Epithelial cell of proximal tubule (primary cell): Measurements from ENCODE around the gene NUTM2A. TPM values are rescaled to one million over a fixed set of nuclear protein-coding genes. Genes with fewer than 3 reads are reported as not detected.
A peak's percentile ranks its signal among the peaks of the same experiment; 100 is the strongest.
"Not testable (repeated sequence)": the region's sequence is repeated elsewhere in the genome, so short reads cannot be mapped to it uniquely, and the experiment has no call there.

ENCODE experiments used
- DNase-seq: peaks from one replicate; pipeline ENCODE4 v3.0.0-alpha.2; 2011; ENCODE audit warnings: low read depth
- H3K4me3 ChIP-seq: 2 replicates; pipeline ENCODE4 v1.5.1; 2011; ENCODE audit warnings: low read depth, mild to moderate bottlenecking, low read length
- total RNA-seq: library from RNA; depleted of rRNA; stranded (reverse); fragments of >200 nt; gene quantifications from 2 replicates; pipeline ENCODE4 v1.2.3, GENCODE V29; 2015

The NUTM2A gene, protein sequence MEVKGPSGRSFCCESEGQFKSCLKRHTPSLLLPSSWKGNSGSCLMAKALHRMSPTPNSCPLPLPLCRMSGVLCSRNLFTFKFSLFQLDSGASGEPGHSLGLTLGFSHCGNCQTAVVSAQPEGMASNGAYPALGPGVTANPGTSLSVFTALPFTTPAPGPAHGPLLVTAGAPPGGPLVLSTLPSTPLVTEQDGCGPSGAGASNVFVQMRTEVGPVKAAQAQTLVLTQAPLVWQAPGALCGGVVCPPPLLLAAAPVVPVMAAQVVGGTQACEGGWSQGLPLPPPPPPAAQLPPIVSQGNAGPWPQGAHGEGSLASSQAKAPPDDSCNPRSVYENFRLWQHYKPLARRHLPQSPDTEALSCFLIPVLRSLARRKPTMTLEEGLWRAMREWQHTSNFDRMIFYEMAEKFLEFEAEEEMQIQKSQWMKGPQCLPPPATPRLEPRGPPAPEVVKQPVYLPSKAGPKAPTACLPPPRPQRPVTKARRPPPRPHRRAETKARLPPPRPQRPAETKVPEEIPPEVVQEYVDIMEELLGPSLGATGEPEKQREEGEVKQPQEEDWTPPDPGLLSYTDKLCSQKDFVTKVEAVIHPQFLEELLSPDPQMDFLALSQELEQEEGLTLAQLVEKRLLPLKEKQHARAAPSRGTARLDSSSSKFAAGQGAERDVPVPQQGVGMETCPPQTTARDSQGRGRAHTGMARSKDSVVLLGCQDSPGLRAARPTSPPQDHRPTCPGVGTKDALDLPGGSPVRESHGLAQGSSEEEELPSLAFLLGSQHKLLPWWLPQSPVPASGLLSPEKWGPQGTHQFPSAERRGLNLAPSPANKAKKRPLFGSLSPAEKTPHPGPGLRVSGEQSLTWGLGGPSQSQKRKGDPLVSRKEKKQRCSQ
- 0.65 and 0.69 TPM in 2 replicates for total RNA-seq

DNA sequence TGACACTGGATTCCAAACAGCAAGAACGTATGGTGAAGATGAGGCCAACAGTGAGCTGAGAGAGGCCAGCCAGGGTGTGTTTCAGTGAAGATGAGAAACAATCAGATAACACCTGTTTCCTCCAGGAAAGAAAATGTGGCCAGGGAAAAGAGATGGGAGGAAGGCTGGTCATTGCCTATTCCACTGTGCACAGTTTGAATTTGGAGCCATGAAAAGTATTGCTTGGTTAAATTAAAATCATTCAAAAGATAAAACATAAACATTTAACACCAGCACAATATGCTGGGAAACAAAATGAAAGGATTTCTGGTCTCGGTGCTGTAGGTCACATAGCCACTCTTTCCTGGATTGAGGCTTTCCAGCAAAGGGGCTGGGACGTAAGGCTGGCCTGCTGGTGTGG lies at the start of gene NUTM2A:
NUTM2A (plus strand) TSS at position 301 of the 400 bp plus-strand sequence. CDS start 383 bp downstream, outside the sequence.
- not testable (repeated sequence) for DNase-seq, H3K4me3 ChIP-seq

DNA sequence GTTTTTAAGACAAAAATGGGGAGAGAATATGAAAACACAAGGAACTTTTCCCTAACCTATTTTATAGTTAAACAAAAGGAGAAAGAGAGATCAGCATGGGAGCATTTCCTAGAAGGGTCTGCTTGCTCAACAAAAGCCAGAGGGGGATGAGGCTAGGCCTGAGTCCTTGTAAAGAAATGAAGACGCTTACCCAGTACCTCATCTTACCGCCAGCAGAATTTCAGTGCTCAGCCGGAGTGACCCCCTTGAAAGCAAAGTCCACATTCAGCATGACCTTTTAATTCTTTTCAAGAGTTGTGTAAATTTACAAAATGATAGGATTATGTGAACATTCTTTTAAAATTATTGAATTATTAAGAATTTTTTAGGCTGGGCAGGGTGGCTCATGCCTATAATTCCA lies 47.7 kb upstream of the NUTM2A start:
- not testable (repeated sequence) for DNase-seq, H3K4me3 ChIP-seq

DNA sequence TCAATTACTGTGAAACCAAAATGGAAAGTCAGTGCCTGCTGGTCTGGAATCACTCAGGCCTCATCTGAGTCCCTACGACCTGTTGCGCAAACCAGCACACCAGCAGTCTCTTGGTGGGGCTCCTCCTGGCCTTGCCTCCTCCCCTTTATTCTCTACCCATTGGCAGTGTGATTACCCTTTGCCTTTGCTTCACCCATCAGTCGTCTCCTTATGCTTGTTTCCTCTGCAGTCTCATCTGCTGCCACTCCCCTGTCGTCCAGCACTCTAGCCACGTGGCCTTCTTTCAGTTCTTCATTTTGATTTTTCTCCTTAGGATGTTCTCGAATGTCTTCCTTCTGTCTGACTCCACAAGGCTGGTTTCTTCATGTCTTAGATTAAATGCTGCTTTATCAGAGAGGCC lies 40.8 kb upstream of the NUTM2A start:
- not testable (repeated sequence) for H3K4me3 ChIP-seq, DNase-seq

DNA sequence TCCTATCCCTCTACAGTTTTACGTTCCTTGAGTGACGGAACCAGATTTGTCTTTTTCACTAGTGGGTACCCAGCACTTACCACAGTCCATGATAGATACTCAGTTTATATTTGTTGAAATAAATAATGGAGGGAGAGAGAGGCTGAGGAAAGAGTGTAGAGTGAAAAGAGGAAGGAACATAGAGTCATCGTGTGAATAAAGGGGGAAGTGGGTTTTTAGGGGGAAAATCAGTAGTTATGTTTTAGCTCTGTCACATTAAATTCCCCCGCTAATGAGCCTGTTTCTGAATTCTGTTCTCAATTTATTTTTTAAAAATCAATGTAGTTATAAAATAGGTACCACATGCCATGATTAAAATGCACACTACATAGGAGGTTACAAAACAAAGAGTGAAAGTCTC lies 39.2 kb upstream of the NUTM2A start:
- DNase-seq, H3K4me3 ChIP-seq: not testable (repeated sequence)

DNA sequence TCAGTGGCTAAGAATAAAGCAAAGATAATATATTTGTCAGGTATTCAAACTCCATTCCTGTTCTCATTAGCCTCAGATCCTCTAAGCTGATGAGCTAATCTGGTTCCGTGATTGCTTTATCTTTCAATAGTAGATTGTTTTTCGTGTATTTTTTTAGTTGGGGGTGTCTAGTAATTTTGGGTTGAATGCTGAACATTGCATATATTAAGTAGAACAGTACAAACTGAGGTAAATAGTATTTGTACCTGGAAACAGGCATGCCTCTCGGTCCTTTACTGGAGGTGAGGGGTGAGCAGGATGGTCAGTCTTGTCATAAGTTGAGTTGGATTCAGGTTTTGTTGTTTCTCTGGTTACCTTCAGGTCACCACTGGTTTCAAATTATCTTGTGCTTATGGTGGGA lies 37.7 kb upstream of the NUTM2A start:
- not testable (repeated sequence) for DNase-seq

DNA sequence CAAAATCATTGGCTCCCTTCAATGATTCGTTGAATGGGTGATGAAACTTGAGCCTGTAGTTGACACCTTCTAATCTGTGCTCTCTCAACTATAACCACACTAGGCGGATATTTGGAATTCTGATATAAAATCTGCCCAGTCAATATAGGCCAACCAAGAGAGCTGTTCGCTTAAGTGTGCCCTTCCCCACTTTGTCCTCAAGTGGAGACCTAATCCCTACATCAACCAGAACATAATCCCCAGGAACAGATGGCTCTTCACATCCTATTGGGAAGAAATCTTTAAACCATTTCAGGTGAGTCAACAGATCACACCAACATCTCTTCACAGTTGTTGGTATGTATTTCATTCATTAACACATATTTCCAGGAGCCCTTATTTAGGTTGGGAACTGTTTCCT lies 33.4 kb upstream of the NUTM2A start:
- not testable (repeated sequence) for H3K4me3 ChIP-seq

More for the DNA sequence above, 37.7 kb upstream of the NUTM2A start:
- H3K4me3 ChIP-seq, result not testable (repeated sequence)

DNA sequence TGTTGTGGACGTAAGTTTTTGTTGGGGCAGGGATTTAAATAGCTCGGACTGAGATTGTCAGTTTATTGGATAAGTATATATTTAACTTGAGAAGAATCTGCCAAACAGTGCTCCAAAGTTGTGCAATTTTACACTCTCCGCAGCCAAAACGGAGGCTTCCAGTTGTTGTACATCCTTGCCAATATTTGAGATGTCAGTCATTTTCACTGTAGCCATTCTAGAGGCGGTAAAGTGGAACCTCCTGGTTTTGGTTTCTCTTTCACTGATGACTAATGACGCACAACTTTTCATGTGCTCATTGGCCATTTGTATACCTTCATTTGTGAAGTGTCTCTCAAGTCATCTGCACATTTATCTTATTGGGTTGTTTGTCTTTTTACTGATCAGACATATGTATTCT lies 24.3 kb upstream of the NUTM2A start:
- H3K4me3 ChIP-seq, result peak overlapping the region; percentile 19
- DNase-seq, result peak; percentile 58

More for the DNA sequence above, 33.4 kb upstream of the NUTM2A start:
- DNase-seq, result not testable (repeated sequence)

DNA sequence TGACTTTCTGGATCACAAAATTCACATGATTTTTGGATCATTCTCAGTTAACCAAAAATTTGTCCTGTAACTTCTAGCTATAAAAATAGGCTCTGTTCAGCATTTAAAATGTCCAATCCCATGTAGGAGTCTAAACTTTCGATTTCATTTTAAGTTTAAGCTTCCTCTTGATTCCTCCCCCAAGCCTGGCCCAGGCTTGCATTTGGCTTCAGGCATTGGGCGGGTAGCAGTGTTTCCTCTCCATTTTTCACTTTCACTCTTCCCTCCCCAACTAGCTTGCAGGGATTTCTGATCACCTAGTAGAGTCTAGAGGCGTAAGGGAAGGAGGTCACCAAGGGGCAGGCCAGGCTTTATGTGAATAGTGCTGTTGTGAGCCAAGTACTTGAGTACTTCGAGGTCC lies 20.4 kb upstream of the NUTM2A start:
- not testable (repeated sequence) for DNase-seq, H3K4me3 ChIP-seq

DNA sequence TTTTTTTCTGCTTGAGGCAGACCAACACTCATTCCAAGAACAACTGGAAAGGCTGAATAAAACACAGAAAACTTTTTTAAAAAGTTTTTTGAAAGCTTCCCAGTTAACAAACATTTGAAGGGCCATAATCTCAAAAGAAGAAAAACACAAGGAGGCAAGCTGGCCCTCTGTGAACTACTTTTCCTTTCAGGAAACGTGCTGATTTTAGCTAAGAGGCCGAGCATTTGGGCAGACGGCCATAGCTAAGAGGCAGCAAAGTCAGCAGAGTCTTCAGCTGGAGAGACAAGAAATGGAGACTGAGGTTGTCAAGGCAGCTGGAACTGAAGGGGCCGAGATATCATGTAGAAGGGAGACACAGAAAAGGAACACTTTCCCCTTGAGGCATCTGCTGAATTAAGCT lies 18.3 kb upstream of the NUTM2A start:
- H3K4me3 ChIP-seq, DNase-seq: not testable (repeated sequence)

DNA sequence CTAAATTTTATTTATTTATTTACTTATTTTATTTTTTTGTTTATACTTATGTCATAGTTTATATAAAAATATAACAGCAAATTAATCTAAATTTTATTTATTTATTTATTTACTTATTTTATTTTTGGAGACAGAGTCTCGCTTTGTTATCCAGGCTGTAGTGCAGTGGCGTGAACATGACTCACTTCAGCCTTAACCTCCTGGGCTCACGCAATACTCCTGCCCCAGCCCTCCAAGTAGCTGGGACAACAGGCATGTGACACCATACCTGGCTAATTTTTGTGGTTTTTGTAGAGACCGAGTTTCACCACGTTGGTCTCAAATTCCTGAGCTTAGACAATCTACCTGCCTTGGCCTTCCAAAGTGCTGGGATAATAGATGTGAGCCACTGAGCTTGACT lies 14.9 kb upstream of the NUTM2A start:
- H3K4me3 ChIP-seq, DNase-seq: not testable (repeated sequence)

DNA sequence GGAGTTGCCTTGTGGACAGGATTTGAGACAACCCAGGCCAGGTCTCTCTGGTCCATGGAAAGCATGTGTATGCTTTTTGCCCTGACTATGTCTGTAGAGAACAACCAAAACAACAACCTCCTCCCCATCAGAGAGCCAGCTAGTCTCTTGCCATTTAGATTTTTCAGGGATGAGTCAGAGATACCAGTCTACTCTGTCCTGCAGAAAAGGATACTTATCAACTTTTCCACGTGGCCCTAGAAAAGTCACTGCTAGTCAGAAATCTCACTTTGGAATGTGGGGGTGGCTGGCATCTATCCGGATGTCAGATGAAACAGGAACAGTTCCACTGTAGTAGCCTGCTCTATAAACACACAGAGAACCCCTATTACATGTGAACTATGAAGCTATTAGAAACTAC lies 13.4 kb upstream of the NUTM2A start:
- not testable (repeated sequence) for DNase-seq

DNA sequence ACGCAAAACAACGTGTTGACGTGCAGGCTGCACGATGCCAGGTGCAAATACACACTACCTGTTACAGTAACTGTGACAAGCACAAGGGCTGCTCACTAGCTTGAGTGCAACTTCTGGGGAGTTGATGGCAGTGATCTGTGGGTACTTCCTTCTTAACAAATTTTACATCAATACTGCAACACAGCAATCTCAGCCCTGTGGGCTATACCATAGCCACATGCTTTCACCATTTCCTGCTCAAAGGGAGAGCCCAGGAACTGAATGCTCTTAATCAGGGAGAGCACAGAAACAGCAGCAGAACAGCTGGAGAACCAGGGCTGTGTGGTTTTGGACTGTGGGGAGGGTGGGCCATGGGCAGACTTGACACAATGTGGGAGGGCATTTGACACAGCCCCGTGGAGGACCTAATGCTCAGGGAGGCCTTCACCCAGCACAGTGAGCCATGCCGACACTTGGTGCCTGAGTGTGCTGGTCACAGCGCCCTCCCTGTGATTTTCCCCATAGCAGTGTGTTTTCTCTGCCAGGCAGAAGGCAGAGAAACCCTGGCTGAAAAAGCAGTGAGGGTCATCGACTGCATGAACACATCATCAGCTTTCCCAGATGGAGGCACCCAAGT lies 12.0 kb upstream of the NUTM2A start:
- not testable (repeated sequence) for H3K4me3 ChIP-seq, DNase-seq

More for the DNA sequence above, 13.4 kb upstream of the NUTM2A start:
- H3K4me3 ChIP-seq, result not testable (repeated sequence)

DNA sequence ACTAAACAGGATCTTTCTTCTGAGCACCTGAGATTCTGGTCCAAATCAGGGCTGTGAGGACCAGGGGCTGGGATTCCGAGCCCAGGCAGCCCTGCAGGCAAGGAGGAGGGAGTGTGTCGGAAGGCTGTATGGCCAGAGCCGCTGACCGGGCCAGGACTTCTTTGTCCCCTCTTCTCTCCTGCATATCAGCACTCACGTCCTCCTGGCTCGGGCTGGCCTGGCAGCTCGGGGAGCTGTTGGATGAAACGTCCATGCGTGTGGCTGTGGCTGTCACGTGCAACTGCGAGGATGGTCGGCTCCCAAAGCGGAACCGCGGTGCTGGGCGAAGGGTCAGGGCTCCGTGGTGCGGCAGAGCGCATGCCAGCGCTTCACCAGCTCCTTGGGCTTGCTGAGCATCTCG lies 11.4 kb upstream of the NUTM2A start:
- not testable (repeated sequence) for DNase-seq

DNA sequence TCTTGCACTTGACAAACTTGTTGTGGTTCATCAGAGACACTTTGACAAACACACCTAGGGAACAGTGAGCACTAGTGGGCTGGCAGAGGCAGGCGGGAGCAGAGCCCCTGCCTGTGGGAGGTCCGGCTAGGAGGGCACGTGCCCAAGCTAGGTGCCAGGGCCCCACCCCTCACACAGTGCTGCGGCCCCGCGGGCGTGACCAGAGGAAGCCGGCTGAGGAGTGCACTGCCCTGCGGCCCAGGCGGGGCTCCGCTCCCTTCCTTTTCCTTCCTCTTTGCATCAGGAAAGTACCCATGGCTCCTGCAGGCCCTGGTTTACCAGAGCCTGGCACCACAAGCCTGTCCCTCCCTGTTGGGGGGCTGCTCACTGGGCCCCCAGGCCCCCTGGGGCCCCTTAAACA lies 9.1 kb upstream of the NUTM2A start:
- not testable (repeated sequence) for H3K4me3 ChIP-seq, DNase-seq

More for the DNA sequence above, 11.4 kb upstream of the NUTM2A start:
- not testable (repeated sequence) for H3K4me3 ChIP-seq

DNA sequence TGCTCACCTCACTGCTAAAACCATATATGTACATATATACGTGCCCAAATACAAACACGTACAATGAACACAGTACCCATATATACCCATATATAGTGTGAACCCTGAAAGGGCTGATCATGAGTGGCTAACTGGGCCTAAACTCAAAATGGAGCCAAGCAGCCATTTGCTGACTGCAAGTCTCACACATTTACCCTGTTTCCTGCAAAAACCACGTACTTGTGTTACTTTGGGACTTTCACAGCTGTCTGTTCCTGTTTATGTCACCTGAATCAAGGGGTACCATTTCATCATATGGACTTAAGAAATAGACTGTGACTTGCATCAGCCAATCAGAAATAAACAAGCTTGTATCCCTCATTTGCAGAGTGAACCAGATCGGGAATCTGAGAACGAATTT lies 5.9 kb upstream of the NUTM2A start:
- DNase-seq, H3K4me3 ChIP-seq: not testable (repeated sequence)

DNA sequence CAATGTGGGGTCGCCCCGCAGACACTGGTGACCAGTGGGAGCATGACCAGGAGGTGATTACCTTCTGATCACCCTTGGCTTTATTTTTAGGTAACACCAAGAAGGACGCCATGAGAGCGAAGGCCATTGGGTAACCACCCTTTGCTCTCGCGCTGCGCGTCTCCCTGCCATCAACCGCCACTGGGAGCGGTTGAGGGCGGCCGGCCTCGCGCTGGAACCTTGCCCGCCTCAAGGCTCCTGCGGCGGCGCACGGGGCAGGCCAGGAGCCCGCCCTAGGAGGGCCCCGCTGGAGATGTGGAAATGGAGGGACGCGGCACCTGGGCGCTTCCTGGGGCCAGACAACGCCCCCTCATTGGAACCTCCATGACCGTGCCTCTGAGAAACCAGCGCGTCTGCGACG lies 2.5 kb upstream of the NUTM2A start:
- DNase-seq, result not testable (repeated sequence)

DNA sequence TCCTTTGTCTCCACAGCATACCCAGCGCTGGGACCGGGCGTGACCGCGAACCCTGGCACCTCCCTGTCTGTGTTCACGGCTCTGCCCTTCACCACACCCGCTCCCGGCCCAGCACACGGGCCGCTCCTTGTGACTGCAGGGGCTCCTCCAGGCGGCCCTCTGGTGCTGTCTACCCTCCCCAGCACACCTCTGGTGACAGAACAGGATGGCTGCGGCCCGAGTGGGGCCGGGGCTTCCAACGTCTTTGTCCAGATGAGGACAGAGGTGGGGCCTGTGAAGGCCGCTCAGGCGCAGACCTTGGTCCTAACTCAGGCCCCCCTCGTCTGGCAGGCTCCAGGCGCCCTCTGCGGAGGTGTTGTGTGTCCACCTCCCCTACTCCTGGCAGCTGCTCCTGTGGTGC lies 3.0 kb downstream of the NUTM2A start:
- DNase-seq, H3K4me3 ChIP-seq: not testable (repeated sequence)

More for the DNA sequence above, 2.5 kb upstream of the NUTM2A start:
- H3K4me3 ChIP-seq, result not testable (repeated sequence)

DNA sequence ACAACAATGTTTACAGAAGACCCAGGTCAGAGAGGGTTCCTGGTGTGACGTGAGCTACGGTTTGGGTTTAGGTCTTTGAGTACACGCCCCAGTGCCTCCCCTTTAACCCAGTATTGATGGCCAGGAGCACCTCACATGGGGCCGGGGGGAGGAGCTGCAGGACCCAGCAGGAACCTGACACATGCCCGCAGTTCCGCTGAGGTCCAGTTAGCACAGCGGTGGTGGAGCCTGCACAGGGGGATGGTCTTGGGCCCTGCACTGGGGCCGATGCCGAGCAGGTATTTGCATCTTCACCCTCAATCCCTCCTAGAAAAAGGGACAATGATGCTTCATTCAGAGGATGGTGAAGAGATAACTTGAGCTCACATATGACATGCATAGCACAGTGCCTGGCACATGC lies 4.0 kb downstream of the NUTM2A start:
- not testable (repeated sequence) for DNase-seq

DNA sequence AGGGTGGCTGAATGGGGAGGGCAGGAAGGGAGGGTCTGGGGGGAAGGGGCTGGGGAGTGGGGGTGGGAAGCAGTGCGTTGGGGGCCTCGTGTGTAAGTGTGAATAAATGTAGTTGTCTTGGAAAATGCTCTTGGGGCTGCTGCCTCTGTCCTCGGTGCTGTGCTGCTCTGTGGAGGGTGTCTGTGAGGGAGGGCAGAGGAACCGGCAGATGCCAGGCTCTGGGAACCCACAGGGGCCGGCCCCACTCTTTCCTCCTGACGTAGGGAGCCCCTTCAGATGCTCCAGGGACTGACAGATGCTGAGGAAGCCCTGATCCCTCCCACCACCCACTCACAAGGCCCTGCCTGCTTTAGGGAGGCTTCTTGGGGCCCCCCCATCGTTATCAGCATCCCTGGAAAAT lies 9.6 kb downstream of the NUTM2A start:
- not testable (repeated sequence) for DNase-seq, H3K4me3 ChIP-seq

More for the DNA sequence above, 4.0 kb downstream of the NUTM2A start:
- H3K4me3 ChIP-seq, result not testable (repeated sequence)
